ENCODE data around the gene IL18R1.

DNA sequence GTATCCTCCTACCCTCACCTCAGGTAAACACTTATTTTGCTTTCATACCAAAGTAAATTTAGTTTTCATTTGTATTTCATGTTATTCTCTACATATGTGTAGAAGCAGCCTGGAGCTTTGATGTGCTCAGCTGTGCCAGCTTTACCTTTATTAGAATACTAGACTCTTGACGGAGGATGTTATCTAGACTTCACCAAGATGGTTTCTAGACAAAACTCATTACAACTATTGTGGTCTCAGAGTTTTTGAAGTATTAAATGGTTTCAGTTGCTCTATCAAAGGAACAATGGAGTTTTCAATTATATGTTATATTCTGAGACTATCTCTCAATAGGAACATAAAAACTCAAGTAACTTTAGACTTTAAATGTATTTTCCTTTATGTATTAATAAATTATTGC, 62.4 kb downstream of the IL18R1 start:
- TF ChIP-seq, protein P1, sequence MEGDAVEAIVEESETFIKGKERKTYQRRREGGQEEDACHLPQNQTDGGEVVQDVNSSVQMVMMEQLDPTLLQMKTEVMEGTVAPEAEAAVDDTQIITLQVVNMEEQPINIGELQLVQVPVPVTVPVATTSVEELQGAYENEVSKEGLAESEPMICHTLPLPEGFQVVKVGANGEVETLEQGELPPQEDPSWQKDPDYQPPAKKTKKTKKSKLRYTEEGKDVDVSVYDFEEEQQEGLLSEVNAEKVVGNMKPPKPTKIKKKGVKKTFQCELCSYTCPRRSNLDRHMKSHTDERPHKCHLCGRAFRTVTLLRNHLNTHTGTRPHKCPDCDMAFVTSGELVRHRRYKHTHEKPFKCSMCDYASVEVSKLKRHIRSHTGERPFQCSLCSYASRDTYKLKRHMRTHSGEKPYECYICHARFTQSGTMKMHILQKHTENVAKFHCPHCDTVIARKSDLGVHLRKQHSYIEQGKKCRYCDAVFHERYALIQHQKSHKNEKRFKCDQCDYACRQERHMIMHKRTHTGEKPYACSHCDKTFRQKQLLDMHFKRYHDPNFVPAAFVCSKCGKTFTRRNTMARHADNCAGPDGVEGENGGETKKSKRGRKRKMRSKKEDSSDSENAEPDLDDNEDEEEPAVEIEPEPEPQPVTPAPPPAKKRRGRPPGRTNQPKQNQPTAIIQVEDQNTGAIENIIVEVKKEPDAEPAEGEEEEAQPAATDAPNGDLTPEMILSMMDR (IDR thresholded peaks at IDR 0.05): no peak
- no peak for TF ChIP-seq POLR2A (IDR thresholded peaks at IDR 0.05)
